Fibroblast of the aortic adventitia (primary cell): ENCODE results near the gene ITM2B. TPM values are rescaled to one million over a fixed set of nuclear protein-coding genes. Genes with fewer than 3 reads are reported as not detected.

Experiments used
- DNase-seq: peaks from one replicate; pipeline ENCODE4 v3.0.0-alpha.2; 2010; ENCODE audit warnings: low read depth
- H3K4me3 ChIP-seq: 2 replicates; pipeline ENCODE4 v1.5.1; 2011; ENCODE audit warnings: low read depth, mild to moderate bottlenecking, control low read depth, low read length, moderate library complexity
- total RNA-seq: library from RNA; depleted of rRNA; stranded (reverse); fragments of >200 nt; gene quantifications from 2 replicates; pipeline ENCODE4 v1.2.3, GENCODE V29; 2012; ENCODE audit warnings: low replicate concordance
- TF ChIP-seq, protein P1 (sequence below): IDR thresholded peaks from 2 replicates; pipeline ENCODE4 v1.5.1; 2011; ENCODE audit warnings: mild to moderate bottlenecking, low read length, control low read depth, inconsistent platforms; ENCODE audit not compliant: insufficient read depth

The ITM2B gene
- total RNA-seq, 1 donor: 414 TPM

DNA sequence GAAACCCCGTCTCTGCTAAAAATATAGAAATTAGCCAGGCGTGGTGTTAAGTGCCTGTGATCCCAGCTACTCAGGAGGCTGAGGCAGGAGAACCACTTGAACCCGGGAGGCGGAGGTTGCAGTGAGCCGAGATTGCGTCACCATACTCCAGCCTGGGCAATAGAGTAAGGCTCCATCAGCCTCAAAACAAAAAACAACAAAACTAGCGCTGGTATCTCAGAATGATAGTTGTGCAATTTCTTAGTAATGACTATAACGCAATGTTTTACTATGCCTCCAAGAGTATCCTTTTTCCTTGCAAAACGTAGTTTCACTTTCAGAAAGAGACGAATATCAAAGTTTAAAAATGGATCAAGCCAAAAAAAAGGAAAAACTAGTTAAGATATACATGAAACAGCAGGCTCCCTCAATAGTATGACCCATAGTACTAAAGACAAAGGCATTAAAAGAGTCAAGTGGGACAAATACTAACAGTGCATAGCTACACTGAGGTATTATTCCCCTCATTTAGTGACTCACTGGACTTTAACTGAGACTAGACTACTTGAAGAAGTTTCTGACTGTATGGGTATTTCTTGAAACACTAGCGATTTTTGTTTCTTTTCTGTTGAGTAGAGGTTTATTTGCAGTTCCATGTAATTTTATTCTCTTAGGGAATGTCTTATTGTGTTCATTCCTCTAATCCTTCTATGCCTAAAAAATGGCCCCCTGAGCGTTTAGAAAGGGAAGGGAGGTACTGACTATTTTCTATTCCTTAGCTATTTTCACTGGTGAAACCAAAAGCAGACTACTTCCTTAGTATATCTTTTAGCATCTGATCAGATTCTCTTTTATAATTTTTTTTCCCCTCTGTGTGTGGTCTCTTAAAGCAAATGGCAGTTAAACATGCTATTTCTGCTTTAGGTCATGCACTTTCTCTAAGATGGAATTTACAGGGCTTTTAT is 10.4 kb upstream of the ITM2B start:
- peak; percentile 78 for DNase-seq
- TF ChIP-seq, protein P1, sequence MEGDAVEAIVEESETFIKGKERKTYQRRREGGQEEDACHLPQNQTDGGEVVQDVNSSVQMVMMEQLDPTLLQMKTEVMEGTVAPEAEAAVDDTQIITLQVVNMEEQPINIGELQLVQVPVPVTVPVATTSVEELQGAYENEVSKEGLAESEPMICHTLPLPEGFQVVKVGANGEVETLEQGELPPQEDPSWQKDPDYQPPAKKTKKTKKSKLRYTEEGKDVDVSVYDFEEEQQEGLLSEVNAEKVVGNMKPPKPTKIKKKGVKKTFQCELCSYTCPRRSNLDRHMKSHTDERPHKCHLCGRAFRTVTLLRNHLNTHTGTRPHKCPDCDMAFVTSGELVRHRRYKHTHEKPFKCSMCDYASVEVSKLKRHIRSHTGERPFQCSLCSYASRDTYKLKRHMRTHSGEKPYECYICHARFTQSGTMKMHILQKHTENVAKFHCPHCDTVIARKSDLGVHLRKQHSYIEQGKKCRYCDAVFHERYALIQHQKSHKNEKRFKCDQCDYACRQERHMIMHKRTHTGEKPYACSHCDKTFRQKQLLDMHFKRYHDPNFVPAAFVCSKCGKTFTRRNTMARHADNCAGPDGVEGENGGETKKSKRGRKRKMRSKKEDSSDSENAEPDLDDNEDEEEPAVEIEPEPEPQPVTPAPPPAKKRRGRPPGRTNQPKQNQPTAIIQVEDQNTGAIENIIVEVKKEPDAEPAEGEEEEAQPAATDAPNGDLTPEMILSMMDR: no peak
- peak overlapping the region; percentile 55 for H3K4me3 ChIP-seq

DNA sequence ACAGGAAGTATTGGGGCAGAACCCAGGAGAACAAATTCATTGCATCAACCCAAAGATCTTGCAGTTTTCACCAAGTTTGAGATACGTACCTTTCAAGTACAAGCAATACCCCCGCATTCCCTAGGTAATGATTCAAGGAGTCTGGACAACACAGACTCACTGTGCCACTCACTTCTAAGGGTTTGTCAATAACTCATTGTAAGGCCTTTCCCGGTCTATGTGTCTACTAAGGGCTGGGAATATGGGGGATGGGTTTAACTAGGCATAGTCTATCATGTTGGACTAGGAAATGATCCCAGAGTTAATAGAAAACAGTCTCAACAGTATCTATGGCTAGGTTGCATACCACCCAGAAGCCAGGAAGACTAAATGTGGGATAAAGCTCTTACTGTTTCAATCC is 8.3 kb upstream of the ITM2B start:
- TF ChIP-seq, protein P1: no peak
- DNase-seq: no peak
- no peak overlapping the region for H3K4me3 ChIP-seq

DNA sequence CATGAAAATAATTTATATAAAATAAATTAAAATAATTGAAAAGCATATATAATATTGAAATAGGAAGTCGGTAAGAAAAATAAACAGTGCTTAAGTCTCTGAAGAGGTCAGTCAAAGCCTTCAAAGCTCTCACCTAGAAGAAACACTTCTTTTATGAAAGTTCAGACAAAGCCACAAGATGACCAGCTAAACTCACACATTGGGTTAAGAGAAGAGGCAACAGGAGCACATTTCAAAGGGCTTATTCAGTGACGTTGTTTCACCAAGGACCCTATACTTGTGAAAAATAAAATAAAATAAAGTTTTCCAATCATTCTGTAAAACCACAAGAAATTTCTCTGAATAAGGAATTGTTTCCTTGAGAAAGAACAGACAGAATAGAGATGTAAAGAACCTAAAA is 2.5 kb upstream of the ITM2B start:
- no peak for DNase-seq
- H3K4me3 ChIP-seq: no peak overlapping the region
- TF ChIP-seq, protein P1: no peak

DNA sequence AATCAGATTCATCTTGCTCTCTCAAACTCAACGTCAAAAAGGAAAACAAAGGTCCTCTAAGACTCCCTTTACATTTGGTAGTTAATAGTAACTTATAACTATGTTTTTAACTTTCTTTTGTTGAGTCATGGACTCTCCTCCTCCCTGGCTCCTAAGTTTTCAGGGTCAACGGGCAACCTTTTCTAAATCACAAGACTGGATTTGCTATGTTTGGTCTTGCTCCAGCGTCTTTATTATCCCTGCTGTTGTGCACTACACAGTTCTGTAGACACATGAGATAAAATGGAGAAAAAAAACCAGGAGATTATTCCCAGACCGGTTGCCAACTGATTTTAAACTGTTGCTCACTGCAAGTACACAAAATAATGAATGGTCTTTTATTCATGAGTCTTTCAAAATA is 1.9 kb upstream of the ITM2B start:
- H3K4me3 ChIP-seq: no peak overlapping the region
- DNase-seq: peak; percentile 84
- TF ChIP-seq, protein P1: no peak

DNA sequence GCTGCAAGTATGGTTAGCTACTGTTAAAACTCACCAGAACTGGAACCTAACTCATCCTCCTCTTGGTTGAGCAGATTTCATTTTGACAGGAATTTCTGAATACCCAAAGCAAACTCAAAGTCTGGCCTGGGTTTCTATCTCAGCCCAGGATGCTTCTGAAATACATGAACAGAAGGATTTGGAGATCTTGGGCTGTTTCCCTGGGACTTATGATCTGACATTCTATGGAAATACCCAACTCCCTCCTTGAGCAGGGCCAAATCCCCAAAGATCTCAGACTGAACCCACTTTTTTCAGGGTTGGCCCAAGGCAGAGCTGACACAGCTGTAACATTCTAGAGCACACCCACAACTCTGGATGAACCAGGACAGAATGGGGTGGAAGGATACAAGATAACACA is 1.1 kb upstream of the ITM2B start:
- TF ChIP-seq, protein P1: no peak
- no peak for DNase-seq
- no peak overlapping the region for H3K4me3 ChIP-seq

DNA sequence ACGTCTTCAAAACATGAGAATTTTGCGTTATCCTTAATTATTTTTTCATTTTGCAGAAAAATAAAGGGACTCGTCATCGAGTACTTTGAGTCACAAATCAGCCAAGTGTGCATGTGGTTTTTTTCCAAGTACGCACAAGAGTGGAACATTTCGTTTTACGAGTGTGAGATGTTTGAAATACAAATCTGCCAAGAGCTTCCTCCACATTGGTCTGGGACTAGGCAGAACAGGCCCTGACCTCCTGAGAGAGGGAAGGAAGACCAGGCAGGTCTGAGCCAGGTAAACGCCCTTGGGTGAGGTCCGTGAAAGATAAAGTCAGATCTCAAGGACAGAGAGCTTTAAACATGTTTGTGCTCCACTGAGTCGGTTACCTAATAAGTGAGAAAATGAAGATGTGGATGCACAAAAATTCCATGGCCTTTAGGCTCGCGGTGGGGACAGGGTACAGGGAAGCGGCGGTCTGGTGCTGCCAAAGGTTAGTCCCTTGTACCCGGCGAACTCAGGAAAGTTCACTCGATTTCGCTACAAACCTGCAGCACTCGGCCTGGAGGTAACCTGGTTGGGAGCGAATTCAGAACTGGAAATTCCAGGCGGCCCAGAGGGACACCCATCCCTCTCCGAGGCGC is 473 bp upstream of the ITM2B start:
- peak overlapping the region; percentile 98 for H3K4me3 ChIP-seq
- TF ChIP-seq, protein P1: no peak
- DNase-seq: no peak
